Measurements from ENCODE around the gene SLC41A2.

SLC41A2 gene

DNA sequence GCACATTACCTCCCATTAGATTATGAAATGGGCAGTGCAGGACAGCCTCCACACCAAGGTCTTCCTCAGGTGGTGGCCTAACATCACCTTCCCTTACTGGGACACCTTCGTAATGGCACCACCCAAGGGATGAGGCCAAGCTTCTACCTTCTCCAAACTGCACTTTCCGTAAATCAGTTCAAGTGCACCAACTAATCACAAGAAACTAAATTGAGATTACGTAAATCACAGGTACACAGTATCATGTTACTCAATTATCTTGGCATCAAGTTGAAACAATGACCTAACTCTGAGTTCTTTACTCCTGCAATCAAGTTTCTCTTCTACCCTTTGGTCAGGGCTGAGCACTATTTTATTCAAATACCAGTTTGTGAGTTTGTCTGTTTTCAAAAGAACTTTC, 13.8 kb downstream of the SLC41A2 start (continued):
- TF ChIP-seq BCL11B (tag by site-specific recombination; IDR thresholded peaks at IDR 0.05; ENCODE audit: low read depth): no peak
- TF ChIP-seq, protein P1, sequence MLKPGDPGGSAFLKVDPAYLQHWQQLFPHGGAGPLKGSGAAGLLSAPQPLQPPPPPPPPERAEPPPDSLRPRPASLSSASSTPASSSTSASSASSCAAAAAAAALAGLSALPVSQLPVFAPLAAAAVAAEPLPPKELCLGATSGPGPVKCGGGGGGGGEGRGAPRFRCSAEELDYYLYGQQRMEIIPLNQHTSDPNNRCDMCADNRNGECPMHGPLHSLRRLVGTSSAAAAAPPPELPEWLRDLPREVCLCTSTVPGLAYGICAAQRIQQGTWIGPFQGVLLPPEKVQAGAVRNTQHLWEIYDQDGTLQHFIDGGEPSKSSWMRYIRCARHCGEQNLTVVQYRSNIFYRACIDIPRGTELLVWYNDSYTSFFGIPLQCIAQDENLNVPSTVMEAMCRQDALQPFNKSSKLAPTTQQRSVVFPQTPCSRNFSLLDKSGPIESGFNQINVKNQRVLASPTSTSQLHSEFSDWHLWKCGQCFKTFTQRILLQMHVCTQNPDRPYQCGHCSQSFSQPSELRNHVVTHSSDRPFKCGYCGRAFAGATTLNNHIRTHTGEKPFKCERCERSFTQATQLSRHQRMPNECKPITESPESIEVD (tag by site-specific recombination; IDR thresholded peaks at IDR 0.05): peak; percentile 83
- TF ChIP-seq ZNF830 (tag by site-specific recombination; IDR thresholded peaks at IDR 0.05; ENCODE audit: low read depth): no peak
- TF ChIP-seq, protein P2, sequence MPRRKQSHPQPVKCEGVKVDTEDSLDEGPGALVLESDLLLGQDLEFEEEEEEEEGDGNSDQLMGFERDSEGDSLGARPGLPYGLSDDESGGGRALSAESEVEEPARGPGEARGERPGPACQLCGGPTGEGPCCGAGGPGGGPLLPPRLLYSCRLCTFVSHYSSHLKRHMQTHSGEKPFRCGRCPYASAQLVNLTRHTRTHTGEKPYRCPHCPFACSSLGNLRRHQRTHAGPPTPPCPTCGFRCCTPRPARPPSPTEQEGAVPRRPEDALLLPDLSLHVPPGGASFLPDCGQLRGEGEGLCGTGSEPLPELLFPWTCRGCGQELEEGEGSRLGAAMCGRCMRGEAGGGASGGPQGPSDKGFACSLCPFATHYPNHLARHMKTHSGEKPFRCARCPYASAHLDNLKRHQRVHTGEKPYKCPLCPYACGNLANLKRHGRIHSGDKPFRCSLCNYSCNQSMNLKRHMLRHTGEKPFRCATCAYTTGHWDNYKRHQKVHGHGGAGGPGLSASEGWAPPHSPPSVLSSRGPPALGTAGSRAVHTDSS (tag by site-specific recombination; IDR thresholded peaks at IDR 0.05): peak; percentile 53; the same call in 1 of the 2 replicates
- TF ChIP-seq ZBTB17 (tag by site-specific recombination; IDR thresholded peaks at IDR 0.05): 0 out of 2 replicates have a peak, but pooled peaks have one; percentile 39
- TF ChIP-seq, protein P3, sequence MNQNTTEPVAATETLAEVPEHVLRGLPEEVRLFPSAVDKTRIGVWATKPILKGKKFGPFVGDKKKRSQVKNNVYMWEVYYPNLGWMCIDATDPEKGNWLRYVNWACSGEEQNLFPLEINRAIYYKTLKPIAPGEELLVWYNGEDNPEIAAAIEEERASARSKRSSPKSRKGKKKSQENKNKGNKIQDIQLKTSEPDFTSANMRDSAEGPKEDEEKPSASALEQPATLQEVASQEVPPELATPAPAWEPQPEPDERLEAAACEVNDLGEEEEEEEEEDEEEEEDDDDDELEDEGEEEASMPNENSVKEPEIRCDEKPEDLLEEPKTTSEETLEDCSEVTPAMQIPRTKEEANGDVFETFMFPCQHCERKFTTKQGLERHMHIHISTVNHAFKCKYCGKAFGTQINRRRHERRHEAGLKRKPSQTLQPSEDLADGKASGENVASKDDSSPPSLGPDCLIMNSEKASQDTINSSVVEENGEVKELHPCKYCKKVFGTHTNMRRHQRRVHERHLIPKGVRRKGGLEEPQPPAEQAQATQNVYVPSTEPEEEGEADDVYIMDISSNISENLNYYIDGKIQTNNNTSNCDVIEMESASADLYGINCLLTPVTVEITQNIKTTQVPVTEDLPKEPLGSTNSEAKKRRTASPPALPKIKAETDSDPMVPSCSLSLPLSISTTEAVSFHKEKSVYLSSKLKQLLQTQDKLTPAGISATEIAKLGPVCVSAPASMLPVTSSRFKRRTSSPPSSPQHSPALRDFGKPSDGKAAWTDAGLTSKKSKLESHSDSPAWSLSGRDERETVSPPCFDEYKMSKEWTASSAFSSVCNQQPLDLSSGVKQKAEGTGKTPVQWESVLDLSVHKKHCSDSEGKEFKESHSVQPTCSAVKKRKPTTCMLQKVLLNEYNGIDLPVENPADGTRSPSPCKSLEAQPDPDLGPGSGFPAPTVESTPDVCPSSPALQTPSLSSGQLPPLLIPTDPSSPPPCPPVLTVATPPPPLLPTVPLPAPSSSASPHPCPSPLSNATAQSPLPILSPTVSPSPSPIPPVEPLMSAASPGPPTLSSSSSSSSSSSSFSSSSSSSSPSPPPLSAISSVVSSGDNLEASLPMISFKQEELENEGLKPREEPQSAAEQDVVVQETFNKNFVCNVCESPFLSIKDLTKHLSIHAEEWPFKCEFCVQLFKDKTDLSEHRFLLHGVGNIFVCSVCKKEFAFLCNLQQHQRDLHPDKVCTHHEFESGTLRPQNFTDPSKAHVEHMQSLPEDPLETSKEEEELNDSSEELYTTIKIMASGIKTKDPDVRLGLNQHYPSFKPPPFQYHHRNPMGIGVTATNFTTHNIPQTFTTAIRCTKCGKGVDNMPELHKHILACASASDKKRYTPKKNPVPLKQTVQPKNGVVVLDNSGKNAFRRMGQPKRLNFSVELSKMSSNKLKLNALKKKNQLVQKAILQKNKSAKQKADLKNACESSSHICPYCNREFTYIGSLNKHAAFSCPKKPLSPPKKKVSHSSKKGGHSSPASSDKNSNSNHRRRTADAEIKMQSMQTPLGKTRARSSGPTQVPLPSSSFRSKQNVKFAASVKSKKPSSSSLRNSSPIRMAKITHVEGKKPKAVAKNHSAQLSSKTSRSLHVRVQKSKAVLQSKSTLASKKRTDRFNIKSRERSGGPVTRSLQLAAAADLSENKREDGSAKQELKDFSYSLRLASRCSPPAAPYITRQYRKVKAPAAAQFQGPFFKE (tag by site-specific recombination; IDR thresholded peaks at IDR 0.05; ENCODE audit: borderline replicate concordance): no peak
- TF ChIP-seq ZNF664 (tag by site-specific recombination; IDR thresholded peaks at IDR 0.05): no peak
- peak; percentile 44; the same call in 1 of the 2 replicates for TF ChIP-seq PRDM1 (tag by site-specific recombination; IDR thresholded peaks at IDR 0.05)
- TF ChIP-seq KLF8 (tag by site-specific recombination; IDR thresholded peaks at IDR 0.05): peak; percentile 54
- TF ChIP-seq, protein P4, sequence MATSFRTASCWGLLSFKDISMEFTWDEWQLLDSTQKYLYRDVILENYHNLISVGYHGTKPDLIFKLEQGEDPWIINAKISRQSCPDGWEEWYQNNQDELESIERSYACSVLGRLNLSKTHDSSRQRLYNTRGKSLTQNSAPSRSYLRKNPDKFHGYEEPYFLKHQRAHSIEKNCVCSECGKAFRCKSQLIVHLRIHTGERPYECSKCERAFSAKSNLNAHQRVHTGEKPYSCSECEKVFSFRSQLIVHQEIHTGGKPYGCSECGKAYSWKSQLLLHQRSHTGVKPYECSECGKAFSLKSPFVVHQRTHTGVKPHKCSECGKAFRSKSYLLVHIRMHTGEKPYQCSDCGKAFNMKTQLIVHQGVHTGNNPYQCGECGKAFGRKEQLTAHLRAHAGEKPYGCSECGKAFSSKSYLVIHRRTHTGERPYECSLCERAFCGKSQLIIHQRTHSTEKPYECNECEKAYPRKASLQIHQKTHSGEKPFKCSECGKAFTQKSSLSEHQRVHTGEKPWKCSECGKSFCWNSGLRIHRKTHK (tag by site-specific recombination; IDR thresholded peaks at IDR 0.05): no peak
- TF ChIP-seq ZNF266 (tag by site-specific recombination; IDR thresholded peaks at IDR 0.05; ENCODE audit: low read depth): no peak
- TF ChIP-seq, protein P5, sequence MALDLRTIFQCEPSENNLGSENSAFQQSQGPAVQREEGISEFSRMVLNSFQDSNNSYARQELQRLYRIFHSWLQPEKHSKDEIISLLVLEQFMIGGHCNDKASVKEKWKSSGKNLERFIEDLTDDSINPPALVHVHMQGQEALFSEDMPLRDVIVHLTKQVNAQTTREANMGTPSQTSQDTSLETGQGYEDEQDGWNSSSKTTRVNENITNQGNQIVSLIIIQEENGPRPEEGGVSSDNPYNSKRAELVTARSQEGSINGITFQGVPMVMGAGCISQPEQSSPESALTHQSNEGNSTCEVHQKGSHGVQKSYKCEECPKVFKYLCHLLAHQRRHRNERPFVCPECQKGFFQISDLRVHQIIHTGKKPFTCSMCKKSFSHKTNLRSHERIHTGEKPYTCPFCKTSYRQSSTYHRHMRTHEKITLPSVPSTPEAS (tag by site-specific recombination; IDR thresholded peaks at IDR 0.05): no peak
- TF ChIP-seq, protein P6, sequence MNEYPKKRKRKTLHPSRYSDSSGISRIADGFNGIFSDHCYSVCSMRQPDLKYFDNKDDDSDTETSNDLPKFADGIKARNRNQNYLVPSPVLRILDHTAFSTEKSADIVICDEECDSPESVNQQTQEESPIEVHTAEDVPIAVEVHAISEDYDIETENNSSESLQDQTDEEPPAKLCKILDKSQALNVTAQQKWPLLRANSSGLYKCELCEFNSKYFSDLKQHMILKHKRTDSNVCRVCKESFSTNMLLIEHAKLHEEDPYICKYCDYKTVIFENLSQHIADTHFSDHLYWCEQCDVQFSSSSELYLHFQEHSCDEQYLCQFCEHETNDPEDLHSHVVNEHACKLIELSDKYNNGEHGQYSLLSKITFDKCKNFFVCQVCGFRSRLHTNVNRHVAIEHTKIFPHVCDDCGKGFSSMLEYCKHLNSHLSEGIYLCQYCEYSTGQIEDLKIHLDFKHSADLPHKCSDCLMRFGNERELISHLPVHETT (tag by site-specific recombination; IDR thresholded peaks at IDR 0.05): 0 out of 2 replicates have a peak, but pooled peaks have one; percentile 16
- TF ChIP-seq, protein P7, sequence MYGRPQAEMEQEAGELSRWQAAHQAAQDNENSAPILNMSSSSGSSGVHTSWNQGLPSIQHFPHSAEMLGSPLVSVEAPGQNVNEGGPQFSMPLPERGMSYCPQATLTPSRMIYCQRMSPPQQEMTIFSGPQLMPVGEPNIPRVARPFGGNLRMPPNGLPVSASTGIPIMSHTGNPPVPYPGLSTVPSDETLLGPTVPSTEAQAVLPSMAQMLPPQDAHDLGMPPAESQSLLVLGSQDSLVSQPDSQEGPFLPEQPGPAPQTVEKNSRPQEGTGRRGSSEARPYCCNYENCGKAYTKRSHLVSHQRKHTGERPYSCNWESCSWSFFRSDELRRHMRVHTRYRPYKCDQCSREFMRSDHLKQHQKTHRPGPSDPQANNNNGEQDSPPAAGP (tag by site-specific recombination; IDR thresholded peaks at IDR 0.05): no peak
- TF ChIP-seq, protein P8, sequence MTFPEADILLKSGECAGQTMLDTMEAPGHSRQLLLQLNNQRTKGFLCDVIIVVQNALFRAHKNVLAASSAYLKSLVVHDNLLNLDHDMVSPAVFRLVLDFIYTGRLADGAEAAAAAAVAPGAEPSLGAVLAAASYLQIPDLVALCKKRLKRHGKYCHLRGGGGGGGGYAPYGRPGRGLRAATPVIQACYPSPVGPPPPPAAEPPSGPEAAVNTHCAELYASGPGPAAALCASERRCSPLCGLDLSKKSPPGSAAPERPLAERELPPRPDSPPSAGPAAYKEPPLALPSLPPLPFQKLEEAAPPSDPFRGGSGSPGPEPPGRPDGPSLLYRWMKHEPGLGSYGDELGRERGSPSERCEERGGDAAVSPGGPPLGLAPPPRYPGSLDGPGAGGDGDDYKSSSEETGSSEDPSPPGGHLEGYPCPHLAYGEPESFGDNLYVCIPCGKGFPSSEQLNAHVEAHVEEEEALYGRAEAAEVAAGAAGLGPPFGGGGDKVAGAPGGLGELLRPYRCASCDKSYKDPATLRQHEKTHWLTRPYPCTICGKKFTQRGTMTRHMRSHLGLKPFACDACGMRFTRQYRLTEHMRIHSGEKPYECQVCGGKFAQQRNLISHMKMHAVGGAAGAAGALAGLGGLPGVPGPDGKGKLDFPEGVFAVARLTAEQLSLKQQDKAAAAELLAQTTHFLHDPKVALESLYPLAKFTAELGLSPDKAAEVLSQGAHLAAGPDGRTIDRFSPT (tag by site-specific recombination; IDR thresholded peaks at IDR 0.05): no peak
- TF ChIP-seq OSR2 (tag by site-specific recombination; IDR thresholded peaks at IDR 0.05): 0 out of 2 replicates have a peak, but pooled peaks have one; percentile 39
- TF ChIP-seq, protein P9, sequence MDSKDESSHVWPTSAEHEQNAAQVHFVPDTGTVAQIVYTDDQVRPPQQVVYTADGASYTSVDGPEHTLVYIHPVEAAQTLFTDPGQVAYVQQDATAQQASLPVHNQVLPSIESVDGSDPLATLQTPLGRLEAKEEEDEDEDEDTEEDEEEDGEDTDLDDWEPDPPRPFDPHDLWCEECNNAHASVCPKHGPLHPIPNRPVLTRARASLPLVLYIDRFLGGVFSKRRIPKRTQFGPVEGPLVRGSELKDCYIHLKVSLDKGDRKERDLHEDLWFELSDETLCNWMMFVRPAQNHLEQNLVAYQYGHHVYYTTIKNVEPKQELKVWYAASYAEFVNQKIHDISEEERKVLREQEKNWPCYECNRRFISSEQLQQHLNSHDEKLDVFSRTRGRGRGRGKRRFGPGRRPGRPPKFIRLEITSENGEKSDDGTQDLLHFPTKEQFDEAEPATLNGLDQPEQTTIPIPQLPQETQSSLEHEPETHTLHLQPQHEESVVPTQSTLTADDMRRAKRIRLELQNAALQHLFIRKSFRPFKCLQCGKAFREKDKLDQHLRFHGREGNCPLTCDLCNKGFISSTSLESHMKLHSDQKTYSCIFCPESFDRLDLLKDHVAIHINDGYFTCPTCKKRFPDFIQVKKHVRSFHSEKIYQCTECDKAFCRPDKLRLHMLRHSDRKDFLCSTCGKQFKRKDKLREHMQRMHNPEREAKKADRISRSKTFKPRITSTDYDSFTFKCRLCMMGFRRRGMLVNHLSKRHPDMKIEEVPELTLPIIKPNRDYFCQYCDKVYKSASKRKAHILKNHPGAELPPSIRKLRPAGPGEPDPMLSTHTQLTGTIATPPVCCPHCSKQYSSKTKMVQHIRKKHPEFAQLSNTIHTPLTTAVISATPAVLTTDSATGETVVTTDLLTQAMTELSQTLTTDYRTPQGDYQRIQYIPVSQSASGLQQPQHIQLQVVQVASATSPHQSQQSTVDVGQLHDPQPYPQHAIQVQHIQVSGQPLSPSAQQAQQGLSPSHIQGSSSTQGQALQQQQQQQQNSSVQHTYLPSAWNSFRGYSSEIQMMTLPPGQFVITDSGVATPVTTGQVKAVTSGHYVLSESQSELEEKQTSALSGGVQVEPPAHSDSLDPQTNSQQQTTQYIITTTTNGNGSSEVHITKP (tag by site-specific recombination; IDR thresholded peaks at IDR 0.05): no peak
- no peak for TF ChIP-seq ZNF701 (tag by site-specific recombination; IDR thresholded peaks at IDR 0.05)

All from HEK293 (cell line).